HG02678 (cell line): ENCODE results near the gene LCNL1.
"Not testable (repeated sequence)": the region's sequence is repeated elsewhere in the genome, so short reads cannot be mapped to it uniquely, and the experiment has no call there.

Source experiments
- ATAC-seq: cut with Tn5 transposase; IDR thresholded peaks from one replicate; pipeline ENCODE4 v1.9.1; 2021; ENCODE audit warnings: mild to moderate bottlenecking, moderate library complexity; ENCODE audit not compliant: unreplicated experiment

Gene LCNL1

DNA sequence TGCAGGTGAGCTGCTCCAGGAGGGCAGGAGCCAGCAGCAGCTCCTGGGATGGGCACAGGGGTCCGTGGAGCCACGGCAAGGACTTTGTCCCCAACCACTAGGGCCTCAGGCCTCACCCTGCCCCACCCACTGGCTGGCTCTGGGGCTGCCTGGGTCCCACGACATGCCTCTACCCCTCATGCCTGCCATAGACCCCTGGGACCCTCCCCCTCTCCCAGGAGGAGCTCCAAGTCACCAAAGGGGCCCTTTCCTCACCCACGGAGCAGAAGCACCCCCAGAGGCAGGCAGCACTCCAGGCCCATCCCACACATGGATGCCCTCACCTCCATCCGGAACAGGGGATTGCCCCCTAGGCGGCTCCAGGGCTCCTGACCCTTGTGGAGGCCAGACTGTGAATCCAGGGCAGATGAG lies 38.8 kb downstream of the LCNL1 start:
- ATAC-seq = no peak

DNA sequence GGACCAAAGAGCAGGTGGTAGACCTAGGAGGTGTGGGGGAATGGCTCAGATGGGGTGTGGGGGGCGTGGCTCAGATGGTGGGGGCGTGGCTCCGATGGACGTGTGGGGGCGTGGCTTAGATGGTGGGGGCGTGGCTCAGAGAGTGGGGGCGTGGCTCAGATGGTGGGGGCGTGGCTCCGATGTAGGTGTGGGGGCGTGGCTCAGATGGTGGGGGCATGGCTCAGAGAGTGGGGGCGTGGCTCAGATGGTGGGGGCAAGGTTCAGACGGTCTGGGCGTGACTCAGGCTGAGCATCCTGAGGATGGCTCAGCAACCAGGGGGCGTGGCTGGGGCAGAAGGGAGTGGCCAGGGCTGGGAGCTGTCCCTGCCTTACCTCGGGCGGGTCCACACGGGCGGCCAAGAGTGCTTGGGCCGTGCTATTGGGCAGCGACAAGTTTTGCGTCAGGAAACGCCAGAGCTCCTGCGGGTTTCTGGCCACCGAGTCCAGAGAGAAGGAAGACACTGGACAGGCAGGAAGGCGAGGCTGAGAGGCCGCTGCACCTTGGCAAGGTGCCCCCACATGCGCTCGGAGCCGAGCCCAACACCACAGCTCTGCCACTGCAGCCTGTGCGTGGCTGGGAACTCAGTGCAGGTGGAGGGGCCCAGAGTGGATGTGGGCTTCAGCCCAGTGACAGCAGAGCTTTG lies 39.3 kb downstream of the LCNL1 start:
- ATAC-seq = no peak

- ATAC-seq = no peak
Measured at GRCh38 chr9:137022662-137023008, 39.8 kb downstream of the LCNL1 start.

GRCh38 chr9:137023157-137023556 lies 40.4 kb downstream of the LCNL1 start:
- no peak for ATAC-seq

- no peak for ATAC-seq
Measured at GRCh38 chr9:137023583-137023991, 40.8 kb downstream of the LCNL1 start.

- no peak for ATAC-seq
Measured at GRCh38 chr9:137025517-137025966, 42.7 kb downstream of the LCNL1 start.

DNA sequence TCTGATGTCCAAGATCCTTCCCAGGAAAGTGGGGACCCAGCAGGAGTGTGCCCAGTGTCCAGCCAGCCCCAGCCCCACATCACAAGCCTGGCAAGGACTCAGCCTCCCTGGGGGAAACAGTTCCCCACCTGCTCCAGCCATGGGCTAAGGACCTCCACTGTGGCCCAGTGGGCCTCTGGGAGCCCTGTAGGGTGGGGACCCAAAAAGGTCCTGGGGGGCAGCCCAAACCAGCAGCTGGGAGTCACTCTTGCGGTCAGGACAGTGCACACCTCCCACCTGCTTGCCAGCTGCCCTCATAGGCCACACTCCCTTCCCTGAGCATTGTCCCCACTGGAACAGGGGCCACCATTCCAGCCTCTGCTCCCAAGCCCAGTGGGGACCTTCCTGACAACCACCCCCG lies 43.6 kb downstream of the LCNL1 start:
- no peak for ATAC-seq

- ATAC-seq = no peak
Measured at GRCh38 chr9:137026828-137027227, 44.0 kb downstream of the LCNL1 start.

DNA sequence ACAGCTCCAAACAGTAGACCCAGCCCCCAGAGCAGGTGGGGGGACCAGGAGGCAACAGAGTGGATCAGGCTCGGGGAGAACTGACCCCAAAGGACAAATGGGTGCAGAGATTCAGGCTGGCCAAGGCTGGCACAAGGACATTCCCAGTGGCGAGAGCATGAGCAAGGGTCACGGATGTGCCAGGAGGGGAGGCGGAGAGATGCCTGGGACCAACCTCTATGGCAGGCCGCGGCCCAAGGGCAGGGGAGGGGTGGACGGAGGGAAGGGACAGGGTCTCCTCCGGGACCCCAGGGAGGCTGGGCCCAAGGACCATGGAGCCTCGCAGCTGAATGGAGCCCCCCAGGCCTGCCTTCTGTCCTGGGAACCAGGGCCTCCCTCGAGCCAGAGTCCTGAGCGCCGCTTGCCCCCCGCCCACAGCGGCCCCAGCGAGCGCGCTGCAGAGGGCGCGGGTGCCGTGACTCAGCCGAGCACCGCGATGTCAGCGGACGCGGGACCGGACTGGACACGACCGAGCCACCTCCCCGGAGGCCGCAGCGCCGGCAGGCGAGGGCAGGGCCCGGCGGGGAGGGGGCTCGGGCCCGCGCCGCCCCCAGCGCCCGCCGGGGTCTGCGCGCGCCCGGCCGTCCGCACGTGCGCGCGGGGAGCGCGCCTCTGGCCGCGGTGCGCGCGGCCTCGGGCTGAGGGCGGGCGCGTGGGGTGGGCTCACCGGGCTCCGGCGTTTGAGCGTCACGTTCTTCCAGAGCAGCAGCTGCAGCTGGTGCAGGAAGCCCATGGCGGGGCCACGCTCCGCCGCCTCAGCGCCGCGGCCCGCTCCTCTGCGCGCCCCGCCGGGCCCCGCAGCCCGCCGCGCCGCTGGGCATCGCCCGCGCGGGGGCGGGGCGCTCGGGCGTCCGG lies 44.8 kb downstream of the LCNL1 start, which contains the start of gene ABCA2:
TSS of gene ABCA2 (minus strand) at position 869 of the 894 bp plus-strand sequence. CDS start at position 772, 97 bp downstream.
- ATAC-seq = no peak

GRCh38 chr9:137028263-137029057 lies 45.7 kb downstream of the LCNL1 start:
- peak; percentile 54 for ATAC-seq

- ATAC-seq = no peak
Measured at GRCh38 chr9:137029058-137029936, 46.5 kb downstream of the LCNL1 start.

- no peak for ATAC-seq
Measured at GRCh38 chr9:137030006-137030405, 47.2 kb downstream of the LCNL1 start.

DNA sequence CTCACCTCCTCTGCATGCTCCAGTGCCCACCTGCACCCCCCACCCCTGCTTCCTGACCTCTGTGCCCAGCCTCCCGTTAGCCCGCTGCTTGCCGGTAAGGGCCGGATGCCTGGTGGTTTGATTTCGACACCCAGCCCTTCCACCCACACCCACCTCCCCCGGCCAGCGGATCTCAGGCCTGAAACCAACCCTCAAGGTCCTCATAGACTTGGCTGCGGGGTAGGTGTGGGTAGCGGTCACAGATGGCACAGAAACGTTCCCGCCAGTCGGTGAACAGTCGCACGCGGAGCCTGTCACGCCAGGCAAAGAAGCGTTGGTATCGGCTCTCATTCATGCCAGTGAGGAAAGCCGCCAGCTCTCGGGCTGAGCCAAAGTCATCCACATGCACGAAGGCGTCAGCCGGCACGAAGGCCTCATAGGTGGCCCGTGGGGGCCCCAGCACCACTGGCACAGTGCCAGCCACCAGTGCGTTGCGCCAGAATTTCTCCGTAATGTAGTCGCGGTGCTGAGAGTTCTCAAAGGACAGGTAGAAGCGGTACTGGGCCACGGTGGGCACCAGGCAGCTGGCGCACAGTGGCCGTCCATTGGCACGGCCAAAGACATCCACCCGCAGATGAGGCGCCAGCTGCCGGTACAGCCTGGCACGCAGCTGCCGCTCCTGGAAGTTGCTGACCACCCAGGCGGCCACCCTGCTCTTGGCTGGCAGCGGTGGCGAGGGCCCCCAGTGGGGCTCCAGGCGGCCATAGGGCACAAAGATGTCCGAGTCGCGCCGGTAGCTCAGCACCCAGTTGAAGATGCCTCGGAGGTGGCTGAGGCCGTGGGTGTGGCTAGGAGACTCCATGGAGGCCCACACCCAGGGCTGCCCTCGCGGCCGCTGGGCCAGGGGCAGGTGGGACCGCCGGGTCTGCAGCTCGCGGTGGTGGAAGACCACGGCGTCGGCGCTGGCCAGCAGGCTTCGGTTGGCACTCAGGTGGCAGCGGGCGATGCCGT lies 48.0 kb downstream of the LCNL1 start:
- no peak for ATAC-seq

DNA sequence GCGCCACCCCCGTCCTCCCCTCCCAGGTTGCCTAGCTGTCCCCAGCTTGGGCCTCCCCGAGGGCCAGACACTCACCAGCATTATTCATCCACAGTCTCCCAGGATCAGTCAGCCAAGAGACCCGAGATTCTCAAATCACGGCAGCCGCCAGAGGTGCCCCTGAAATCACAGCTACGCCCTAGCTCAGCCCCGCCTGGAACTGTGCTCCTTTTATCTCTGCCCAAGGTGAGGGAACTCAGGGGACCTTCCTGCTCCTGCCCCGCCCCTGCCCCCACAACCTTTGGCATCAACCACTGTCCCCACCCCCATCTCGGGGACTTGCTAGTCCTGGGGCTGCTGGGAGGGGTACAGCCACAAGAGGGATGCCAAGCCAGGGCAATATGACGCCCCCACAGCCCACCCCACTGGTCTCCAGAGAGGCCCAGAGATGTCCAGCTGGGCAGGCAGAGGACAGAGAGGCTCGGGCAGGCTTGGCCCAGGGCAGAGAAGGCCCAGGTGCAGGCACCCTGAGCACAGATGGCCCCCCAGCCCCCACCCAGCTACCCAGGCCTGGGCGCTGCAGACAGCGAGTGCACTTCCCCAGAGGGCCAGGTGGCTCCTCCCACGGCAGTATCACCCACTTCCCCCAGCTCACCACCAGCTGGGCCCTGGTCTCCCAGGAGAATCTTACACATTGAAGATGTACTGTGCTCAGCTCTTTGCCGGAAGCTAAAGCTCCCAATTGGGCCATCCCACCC lies 49.3 kb downstream of the LCNL1 start, which contains the start of gene FUT7:
TSS of gene FUT7 (minus strand) at position 185 of the 737 bp plus-strand sequence. CDS start at position 88, 97 bp downstream.
- no peak for ATAC-seq

- no peak for ATAC-seq
Measured at GRCh38 chr9:137032858-137033257, 50.1 kb downstream of the LCNL1 start.

DNA sequence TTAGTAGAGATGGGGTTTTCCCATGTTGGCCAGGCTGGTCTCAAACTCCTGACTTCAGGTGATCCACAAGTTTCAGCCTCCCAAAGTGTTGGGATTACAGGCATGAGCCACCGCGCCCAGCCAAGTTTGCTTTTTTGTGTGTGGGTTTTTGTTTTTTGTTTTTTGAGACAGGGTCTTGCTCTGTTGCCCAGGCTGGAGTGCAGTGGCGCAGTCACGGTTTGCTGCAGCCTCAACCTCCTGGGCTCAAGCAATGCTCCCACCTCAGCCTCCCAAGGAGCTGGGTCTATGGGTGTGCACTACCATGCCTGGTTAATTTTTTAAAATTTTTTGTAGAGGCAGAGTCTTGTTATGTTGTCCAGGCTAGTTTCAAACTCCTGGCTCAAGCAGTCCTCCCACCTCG lies 50.7 kb downstream of the LCNL1 start:
- ATAC-seq = not testable (repeated sequence)

DNA sequence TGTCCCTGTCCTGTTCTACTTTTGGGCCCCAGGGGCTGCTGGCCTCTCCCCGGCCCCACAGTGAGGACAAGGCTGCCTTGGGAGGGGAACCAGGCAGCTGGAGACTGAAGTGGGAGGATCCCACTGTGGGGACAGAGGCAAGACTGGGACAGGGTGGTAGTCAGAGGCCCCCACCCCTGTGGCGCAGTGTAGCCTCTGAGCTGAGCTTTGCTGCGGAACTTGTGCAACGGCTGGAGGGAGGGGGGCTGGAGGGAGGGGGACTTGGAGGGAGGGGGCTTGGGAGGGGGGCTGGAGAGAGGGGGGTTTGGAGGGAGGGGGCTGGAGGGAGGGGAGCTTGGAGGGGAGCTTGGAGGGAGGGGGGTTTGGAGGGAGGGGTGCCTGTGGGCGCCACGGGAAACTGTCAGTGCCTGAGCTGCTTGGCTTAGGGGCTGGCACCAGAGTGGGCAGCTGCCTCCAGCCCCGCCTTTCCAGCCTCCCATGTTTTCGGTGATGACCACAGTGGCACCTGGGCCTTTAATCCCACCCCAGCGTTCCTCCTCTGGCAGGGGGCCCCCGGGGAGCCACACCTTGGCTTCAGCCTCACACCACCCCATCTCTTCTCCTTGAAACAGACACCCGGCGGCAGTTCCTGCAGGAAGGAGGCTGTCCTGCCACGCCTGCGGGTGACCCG lies 51.4 kb downstream of the LCNL1 start:
- no peak for ATAC-seq
